ENCODE measurements around the gene KCNG2.

Gene KCNG2

GRCh38 chr18:79819064-79819967, 21.6 kb downstream of the KCNG2 start:
- DNase-seq (ENCODE audit: low read depth, low spot score): no peak

DNA sequence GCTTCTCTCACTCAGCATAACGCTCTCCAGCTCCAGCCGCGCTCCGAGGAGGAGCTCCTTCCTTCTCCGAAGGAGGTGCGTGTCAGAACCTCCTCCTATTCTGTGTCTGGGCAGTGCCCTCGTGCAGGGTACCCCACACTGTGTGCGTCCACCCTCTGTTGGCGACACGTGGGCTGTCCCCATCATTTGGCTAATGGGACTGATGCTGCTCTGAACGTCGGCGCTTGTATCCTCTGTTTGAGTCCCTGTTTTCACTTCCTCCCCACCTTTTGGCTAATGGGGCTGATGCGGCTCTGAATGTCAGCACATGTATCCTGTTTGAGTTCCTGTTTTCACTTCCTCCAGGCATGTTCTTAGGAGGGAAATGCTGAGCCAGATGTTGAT, 22.2 kb downstream of the KCNG2 start:
- no peak for DNase-seq (ENCODE audit: low read depth, low spot score)

DNA sequence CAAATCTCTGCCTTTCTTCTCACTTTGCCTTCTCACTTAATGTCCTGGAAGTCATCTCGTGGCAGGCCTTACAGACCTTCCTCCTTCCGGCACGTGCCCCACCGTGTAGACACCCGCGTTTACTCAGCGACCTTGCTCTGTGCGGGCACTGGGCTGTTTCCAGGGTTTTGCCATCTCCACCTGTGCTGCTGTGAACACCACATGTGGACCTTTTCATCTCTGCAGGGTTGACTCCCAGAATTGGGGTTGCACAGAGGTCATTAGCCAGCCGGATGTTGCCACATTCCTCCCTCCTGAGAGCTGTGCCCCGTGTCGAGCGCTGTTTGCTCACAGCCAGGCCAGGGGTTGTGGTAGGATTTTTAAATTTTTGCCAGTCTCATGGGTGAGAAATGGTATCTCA, 25.4 kb downstream of the KCNG2 start:
- DNase-seq (ENCODE audit: low read depth, low spot score): no peak

GRCh38 chr18:79825913-79826312, 28.2 kb downstream of the KCNG2 start:
- no peak for DNase-seq (ENCODE audit: low read depth, low spot score)

GRCh38 chr18:79826966-79827365, 29.2 kb downstream of the KCNG2 start:
- no peak for DNase-seq (ENCODE audit: low read depth, low spot score)

DNA sequence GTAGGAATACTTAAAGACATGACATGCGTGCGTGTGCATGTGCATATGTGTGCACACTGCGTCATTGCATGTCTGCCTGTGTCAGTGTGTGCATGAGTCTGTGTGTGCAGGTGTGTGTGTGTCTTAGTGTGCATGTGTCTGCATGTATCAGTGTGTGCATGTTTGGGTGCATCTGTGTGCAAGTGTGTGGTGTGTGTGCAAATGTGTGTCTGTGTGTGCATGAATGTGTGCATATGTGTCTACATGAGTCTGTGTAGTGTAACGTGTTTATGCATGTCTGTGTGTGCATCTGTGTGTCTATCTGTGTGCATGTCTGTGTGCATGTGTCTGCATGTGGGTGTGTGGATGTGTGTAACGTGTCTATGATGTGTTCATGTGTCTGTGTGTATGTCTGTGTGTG, 30.5 kb downstream of the KCNG2 start:
- DNase-seq (ENCODE audit: low read depth, low spot score): no peak

GRCh38 chr18:79829136-79829854, 31.6 kb downstream of the KCNG2 start:
- DNase-seq (ENCODE audit: low read depth, low spot score): no peak

GRCh38 chr18:79832169-79832568, 34.4 kb downstream of the KCNG2 start:
- DNase-seq (ENCODE audit: low read depth, low spot score): no peak

DNA sequence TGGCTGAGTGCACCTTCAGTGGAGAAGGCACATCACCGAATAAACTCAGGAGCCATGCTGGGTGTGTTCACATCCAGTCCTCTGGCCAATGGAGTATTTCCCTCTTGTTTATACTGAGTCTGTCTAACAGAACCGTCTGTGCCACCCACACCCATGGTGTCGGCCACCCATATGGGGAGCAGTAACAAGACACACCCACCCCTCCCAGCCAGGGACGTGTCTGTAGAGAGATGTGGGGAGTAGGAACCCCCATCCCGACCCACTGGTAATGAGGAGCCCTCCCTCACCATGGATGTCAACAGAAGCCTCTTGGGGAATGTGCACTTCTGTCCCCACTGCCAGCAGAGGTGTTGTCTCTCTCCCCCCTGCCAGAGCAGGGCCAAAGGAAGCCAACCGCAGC, 37.1 kb downstream of the KCNG2 start:
- DNase-seq (ENCODE audit: low read depth, low spot score): no peak

DNA sequence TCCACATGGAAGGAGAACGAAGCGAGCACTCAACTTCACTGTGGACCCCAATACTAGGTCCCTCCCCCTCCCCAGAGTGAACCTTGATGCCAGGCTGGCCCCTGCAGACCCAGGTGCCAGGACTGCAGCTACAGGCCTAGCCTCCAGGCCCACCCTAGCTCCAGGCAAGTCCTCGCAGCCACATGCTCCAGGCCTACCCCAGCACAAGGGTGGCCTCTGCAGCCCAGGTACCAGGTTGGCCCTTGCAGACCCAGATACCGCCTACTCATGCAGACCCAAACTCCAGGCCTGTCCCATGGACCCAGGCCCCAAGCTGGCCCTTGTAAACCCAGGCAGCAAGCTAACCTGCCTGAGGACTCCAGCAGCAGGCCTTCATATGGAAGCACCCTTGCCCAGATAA, 44.2 kb downstream of the KCNG2 start:
- no peak for DNase-seq (ENCODE audit: low read depth, low spot score)

DNA sequence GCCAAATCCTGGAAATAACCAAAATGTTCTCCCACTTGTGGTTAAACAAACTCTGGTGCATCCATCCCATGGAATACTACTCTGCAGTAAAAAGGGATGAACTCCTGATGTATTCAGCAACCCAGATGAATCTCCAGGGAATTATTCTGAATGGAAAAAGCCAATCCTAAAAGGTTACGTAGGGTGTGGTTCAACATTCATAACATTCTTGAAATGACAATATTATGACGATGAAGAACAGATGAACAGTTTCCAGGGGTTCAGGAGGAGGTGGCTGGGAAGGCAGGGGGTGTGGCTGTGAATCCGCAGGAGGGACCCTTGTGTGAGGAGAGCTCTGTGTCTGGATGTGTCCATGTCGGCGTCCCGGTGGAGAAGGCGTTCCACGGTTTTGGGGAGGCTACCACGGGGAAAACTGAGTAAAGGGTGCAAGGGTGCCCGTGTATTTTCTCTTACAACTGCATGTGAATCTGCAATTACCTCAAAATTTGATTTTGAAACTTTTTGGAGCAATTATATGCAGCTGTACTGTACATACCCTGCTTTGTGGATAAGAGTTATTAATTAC, 47.3 kb downstream of the KCNG2 start:
- no peak for DNase-seq (ENCODE audit: low read depth, low spot score)

GRCh38 chr18:79846936-79847557, 49.3 kb downstream of the KCNG2 start:
- no peak for DNase-seq (ENCODE audit: low read depth, low spot score)

GRCh38 chr18:79847606-79848293, 50.0 kb downstream of the KCNG2 start:
- no peak for DNase-seq (ENCODE audit: low read depth, low spot score)

- DNase-seq (ENCODE audit: low read depth, low spot score): no peak
These were observed 50.5 kb downstream of the KCNG2 start for GRCh38 chr18:79848294-79848578.

- no peak for DNase-seq (ENCODE audit: low read depth, low spot score)
These were observed 51.0 kb downstream of the KCNG2 start for GRCh38 chr18:79848579-79849327.

GRCh38 chr18:79849328-79850207, 51.8 kb downstream of the KCNG2 start:
- DNase-seq (ENCODE audit: low read depth, low spot score): no peak

- DNase-seq (ENCODE audit: low read depth, low spot score): no peak
These were observed 53.0 kb downstream of the KCNG2 start for GRCh38 chr18:79850731-79851130.

GRCh38 chr18:79851489-79851888, 53.8 kb downstream of the KCNG2 start:
- DNase-seq (ENCODE audit: low read depth, low spot score): no peak

DNA sequence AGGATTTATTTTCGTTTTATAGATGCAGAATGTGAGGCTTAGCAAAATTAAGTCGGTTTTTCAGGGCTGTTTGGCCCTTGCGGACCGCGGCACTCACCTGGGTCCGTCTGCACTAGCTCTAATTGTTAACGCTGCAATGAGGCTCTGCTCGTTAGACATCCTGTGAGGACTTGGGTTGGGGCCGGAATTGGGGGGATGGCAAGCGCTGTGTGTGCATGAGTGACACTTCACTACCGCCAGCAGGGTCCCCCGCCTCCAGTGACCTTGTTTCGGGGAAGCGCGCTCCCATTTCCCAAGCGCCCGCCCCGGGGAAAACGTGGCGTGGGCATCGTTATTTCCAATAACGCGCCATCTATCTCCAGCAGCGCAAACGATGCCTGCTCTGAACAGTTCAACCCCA, 54.2 kb downstream of the KCNG2 start:
- no peak for DNase-seq (ENCODE audit: low read depth, low spot score)
